ENCODE data around the gene RNASEH2B. TPM values are rescaled to one million over a fixed set of nuclear protein-coding genes. Genes with fewer than 3 reads are reported as not detected.

RNASEH2B gene
- total and polyA plus RNA-seq, 2 of the 8 experiments (the other 6 are each of a cell fraction or from before 2014, with no cell fraction given): 19.3 to 43.9 TPM

DNA sequence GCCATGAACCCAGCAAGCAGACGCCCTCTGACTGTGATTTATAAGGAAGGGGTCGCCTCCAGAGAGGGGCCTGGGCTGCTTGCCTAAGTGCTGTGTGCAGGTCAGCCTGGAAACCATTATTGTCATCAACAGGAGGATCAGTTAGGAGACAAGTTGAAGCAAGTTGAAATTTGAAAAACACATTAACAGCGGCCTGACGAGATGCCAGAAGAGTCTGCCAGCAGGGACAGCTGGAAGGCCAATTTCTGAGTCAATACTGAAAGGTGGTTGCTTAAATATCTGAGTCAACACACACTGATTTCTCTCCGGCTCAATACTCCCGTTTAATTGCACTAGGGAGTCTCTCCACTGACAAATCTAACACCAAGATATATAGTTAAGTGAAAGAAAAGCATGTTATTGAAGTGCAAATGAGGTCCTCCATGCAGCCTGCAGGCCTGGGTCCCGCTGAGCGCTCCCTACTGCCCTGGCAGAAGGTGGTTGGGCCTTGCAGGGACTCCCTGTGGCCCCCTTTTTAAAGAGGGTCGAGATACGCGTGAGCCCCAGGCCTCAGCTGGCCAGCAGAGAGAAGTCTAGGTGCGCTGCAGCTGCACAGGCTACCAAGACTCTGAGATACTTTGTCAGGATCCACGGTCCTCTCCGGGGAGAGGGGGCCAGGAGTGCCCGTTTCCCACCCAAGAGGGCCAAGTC, 91.1 kb downstream of the RNASEH2B start:
- Histone ChIP-seq H2BK12ac (ENCODE audit: low read depth, low read length) (peak overlapping the region; percentile 41; the same call in 1 of the 2 replicates), H3K4me1 (replicated peaks in 1 of 4; ENCODE audit: control insufficient read depth in 3 of 4, insufficient read depth in 4 of 4, low read length in 3 of 4) (peaks cover 6 to 14% (median 10%) of the 10 kb centered on the region in 4 experiments; a peak in 6 of 7 replicates), H3K14ac (ENCODE audit: insufficient read length) (no peak overlapping the region), H2BK5ac (ENCODE audit: low read depth, low read length) (no peak overlapping the region), H3K56ac (replicated peaks; ENCODE audit: insufficient read length, low read depth, low read length) (no peak overlapping the region), H4K91ac (replicated peaks; ENCODE audit: insufficient read length, low read length) (no peak overlapping the region), H3K23ac (ENCODE audit: insufficient read length) (no peak overlapping the region), H4K20me1 (replicated peaks in 1 of 2; ENCODE audit: control insufficient read depth in 1 of 2, insufficient read depth in 2 of 2, low read length in 2 of 2) (no peaks in the 10 kb centered on the region), H2BK20ac (ENCODE audit: low read length) (peak overlapping the region; percentile 13; the same call in 1 of the 2 replicates), H3K36me3 (ENCODE audit: control insufficient read depth in 2 of 4, insufficient read depth in 4 of 4, low read length in 3 of 4) (no peaks in the 10 kb centered on the region), H4K8ac (ENCODE audit: extremely low read depth, insufficient read depth, low read length) (no peak overlapping the region), H3K4ac (replicated peaks; ENCODE audit: insufficient read length, low read depth, low read length) (no peak overlapping the region), H4K5ac (ENCODE audit: insufficient read length, low read depth, low read length) (no peak overlapping the region), H3K4me2 (ENCODE audit: insufficient read depth in 1 of 2, low read depth in 2 of 2, low read length in 2 of 2) (no peak overlapping the region; a peak in 2 of 4 replicates), H3K18ac (ENCODE audit: extremely low read depth, low read length) (no peak overlapping the region), H3K9ac (replicated peaks in 1 of 4; ENCODE audit: extremely low read depth in 1 of 4, low read depth in 3 of 4, low read length in 3 of 4) (no peak overlapping the region), H3K23me2 (ENCODE audit: low read depth, low read length) (no peaks in the 10 kb centered on the region), H2AK5ac (ENCODE audit: low read depth, low read length) (no peak overlapping the region), H3K27me3 (replicated peaks in 1 of 4; ENCODE audit: control insufficient read depth in 3 of 4, extremely low read depth in 1 of 4, insufficient read depth in 3 of 4, low read length in 3 of 4) (no peaks in the 10 kb centered on the region; a peak in 1 of 7 replicates), H3K79me1 (ENCODE audit: low read depth, low read length) (no peaks in the 10 kb centered on the region), H3K4me3 (ENCODE audit: extremely low read depth in 1 of 4, insufficient read depth in 2 of 4, low read depth in 3 of 4, low read length in 4 of 4) (no peak overlapping the region), H2BK120ac (replicated peaks; ENCODE audit: low read depth, low read length) (no peak overlapping the region), H3K27ac (ENCODE audit: low read depth, low read length) (no peak overlapping the region), H2BK15ac (ENCODE audit: low read length) (0 out of 2 replicates have a peak overlapping the region, but pooled peaks have one; percentile 31), H3K79me2 (ENCODE audit: control insufficient read depth in 1 of 2, insufficient read depth in 2 of 2, low read length in 2 of 2) (no peaks in the 10 kb centered on the region), H2AFZ (ENCODE audit: low read length) (no peak overlapping the region), H3K9me3 (ENCODE audit: insufficient read depth in 2 of 2, low read depth in 1 of 2, low read length in 1 of 2) (no peaks in the 10 kb centered on the region)
- ChIA-PET POLR2A (ENCODE audit: partially characterized antibody) (interaction anchor here (0.8 to 1.7 kb wide), 2 partner anchors 11 to 16 kb away, joined by 3 to 6 read pairs; no protein-coding TSS in a partner anchor), CTCF (ENCODE audit: partially characterized antibody) (interaction anchor here (1.0 to 1.3 kb wide), 3 partner anchors 8 to 30 kb away, joined by 3 to 5 read pairs (median 3); no protein-coding TSS in a partner anchor)
- DNase-seq (ENCODE audit: low read depth in 1 of 2, low spot score in 2 of 2): no peak
- no peak for FAIRE-seq
- 83% methylated on average over 15 of the region's 15 CpGs; no CpG with 5 or more reads in 1 of the 2 experiments for WGBS, 2 experiments (ENCODE audit: extremely low coverage in 1 of 2, insufficient coverage in 1 of 2, insufficient read length in 1 of 2, insufficient replicate concordance in 2 of 2, low coverage in 1 of 2, low lambda C conversion rate in 2 of 2, missing lambda C conversion rate in 1 of 2)
- no peak for TF ChIP-seq FOSL1 (IDR thresholded peaks at IDR 0.05; ENCODE audit: insufficient read depth, low read depth, low read length)
- no peak for TF ChIP-seq SIN3A (conservative IDR thresholded peaks at IDR 0.05 in 1 of 2, IDR thresholded peaks at IDR 0.05 in 1 of 2; ENCODE audit: low read depth in 1 of 2, low read length in 2 of 2)
- no peak for TF ChIP-seq EZH2 (IDR thresholded peaks at IDR 0.05; ENCODE audit: low read depth, low read length, severe bottlenecking)

Measured in H1 (cell line).